A673 (cell line): ENCODE measurements around the gene UBE2Q1. TPM values are rescaled to one million over a fixed set of nuclear protein-coding genes. Genes with fewer than 3 reads are reported as not detected.

Experiments
- BruUV-seq: library from RNA; stranded (reverse); fragments of 400-500 nt; replicated peaks from 2 replicates; lab custom pipeline; 2021; lab: Mats Ljungman, UMichigan
- CTCF ChIA-PET: fragments of 300-600 bp; sonication (Branson Sonifier 250); formaldehyde crosslinking; loops from one replicate; lab custom pipeline; 2022; ENCODE audit warnings: antibody characterized with exemption; lab: Charles Lee
- POLR2A ChIA-PET: fragments of 300-600 bp; sonication (Branson Sonifier 250); formaldehyde crosslinking; loops from one replicate; lab custom pipeline; 2022; ENCODE audit warnings: antibody characterized with exemption; ENCODE audit not compliant: low non-redundant PET; lab: Charles Lee
- DNase-seq: peaks from one replicate; pipeline ENCODE4 v3.0.0-alpha.2; 2015; ENCODE audit warnings: low spot score
- H3K27ac ChIP-seq: fragments of 200-600 bp; sonication (generic); 2 replicates; pipeline ENCODE4 v1.5.1; 2016; ENCODE audit warnings: mixed run types, low read depth, mild to moderate bottlenecking, mixed read lengths, antibody characterized with exemption, low read length; ENCODE audit not compliant: poor library complexity, severe bottlenecking
- H3K27me3 ChIP-seq: fragments of 200-600 bp; sonication (generic); replicated peaks from 2 replicates; pipeline ENCODE4 v1.6.1; 2017; ENCODE audit warnings: mixed run types, low read depth, mild to moderate bottlenecking, mixed read lengths, antibody characterized with exemption, low read length; ENCODE audit not compliant: insufficient read depth, poor library complexity
- H3K36me3 ChIP-seq: fragments of 200-600 bp; sonication (generic); 2 replicates; pipeline ENCODE4 v1.6.1; 2016; ENCODE audit warnings: mixed run types, mild to moderate bottlenecking, mixed read lengths, antibody characterized with exemption, low read length; ENCODE audit not compliant: insufficient read depth, poor library complexity, severe bottlenecking
- H3K4me1 ChIP-seq: fragments of 200-600 bp; sonication (generic); 2 replicates; pipeline ENCODE4 v1.6.1; 2017; ENCODE audit warnings: mixed run types, mild to moderate bottlenecking, mixed read lengths, antibody characterized with exemption, low read length; ENCODE audit not compliant: insufficient read depth, poor library complexity, severe bottlenecking
- H3K4me3 ChIP-seq: fragments of 200-600 bp; sonication (generic); 2 replicates; pipeline ENCODE4 v1.5.1; 2016; ENCODE audit warnings: low read depth, mixed run types, mild to moderate bottlenecking, mixed read lengths, low read length; ENCODE audit not compliant: poor library complexity, severe bottlenecking
- H3K9me3 ChIP-seq: fragments of 200-600 bp; sonication (generic); 2 replicates; pipeline ENCODE4 v1.6.1; 2016; ENCODE audit warnings: mixed run types, low read depth, mild to moderate bottlenecking, mixed read lengths, antibody characterized with exemption, low read length; ENCODE audit not compliant: poor library complexity, severe bottlenecking
- EZH2 ChIP-seq: fragments of 200-600 bp; sonication (generic); IDR thresholded peaks from 2 replicates; pipeline ENCODE4 v1.6.1; 2017; ENCODE audit warnings: borderline replicate concordance, low read depth, mild to moderate bottlenecking, mixed read lengths, antibody characterized with exemption, low read length; ENCODE audit not compliant: poor library complexity, severe bottlenecking
- intact Hi-C: fragments of 100-400 bp; cut with micrococcal nuclease; formaldehyde crosslinking; loops from one replicate; pipeline ENCODE4 v1.10.0; 2022; ENCODE audit not compliant: unreplicated experiment
- total RNA-seq: library from RNA; stranded (reverse); gene quantifications from 2 replicates; pipeline ENCODE4 v1.2.3, GENCODE V29; 2021
- TF ChIP-seq, protein P1 (sequence below): fragments of 300-800, 200-600 bp; sonication (generic); conservative IDR thresholded peaks from 2 replicates; pipeline ENCODE4 v1.5.1; 2017; ENCODE audit warnings: low read depth, mild to moderate bottlenecking, antibody characterized with exemption, low read length, moderate library complexity, mixed read lengths

The UBE2Q1 gene
- total RNA-seq, 1 experiment from 2014 or later, result 84.5 TPM

DNA sequence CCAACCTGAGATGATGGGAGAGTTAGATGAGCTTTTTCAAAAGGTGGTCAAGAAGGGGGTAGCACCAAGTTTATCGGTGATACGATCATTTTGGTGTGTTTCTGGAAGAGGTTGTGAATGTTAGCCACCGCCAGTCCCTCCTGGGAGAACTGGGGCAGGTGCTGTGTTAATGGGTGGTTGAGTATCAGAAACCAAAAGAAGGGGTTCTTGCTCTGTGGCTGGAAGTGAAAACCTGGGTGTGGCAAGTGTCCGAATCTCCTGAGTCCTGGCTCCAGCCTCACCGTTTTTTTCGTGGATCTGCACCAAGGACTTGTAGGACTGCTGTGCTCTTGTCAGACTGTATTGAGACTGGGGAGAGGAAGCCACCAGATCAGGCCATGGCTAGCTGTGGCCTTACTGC lies 7.8 kb downstream of the UBE2Q1 start:
- no peak for TF ChIP-seq EZH2
- TF ChIP-seq, protein P1, sequence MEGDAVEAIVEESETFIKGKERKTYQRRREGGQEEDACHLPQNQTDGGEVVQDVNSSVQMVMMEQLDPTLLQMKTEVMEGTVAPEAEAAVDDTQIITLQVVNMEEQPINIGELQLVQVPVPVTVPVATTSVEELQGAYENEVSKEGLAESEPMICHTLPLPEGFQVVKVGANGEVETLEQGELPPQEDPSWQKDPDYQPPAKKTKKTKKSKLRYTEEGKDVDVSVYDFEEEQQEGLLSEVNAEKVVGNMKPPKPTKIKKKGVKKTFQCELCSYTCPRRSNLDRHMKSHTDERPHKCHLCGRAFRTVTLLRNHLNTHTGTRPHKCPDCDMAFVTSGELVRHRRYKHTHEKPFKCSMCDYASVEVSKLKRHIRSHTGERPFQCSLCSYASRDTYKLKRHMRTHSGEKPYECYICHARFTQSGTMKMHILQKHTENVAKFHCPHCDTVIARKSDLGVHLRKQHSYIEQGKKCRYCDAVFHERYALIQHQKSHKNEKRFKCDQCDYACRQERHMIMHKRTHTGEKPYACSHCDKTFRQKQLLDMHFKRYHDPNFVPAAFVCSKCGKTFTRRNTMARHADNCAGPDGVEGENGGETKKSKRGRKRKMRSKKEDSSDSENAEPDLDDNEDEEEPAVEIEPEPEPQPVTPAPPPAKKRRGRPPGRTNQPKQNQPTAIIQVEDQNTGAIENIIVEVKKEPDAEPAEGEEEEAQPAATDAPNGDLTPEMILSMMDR, result no peak
- no peak for DNase-seq
- Histone ChIP-seq H3K27ac (no peak overlapping the region), H3K9me3 (no peaks in the 10 kb centered on the region), H3K4me3 (no peak overlapping the region), H3K36me3 (peaks cover 68% of the 10 kb centered on the region), H3K27me3 (no peaks in the 10 kb centered on the region), H3K4me1 (no peaks in the 10 kb centered on the region)
- POLR2A ChIA-PET, result no interaction called here
- BruUV-seq, result no TSS peak
- CTCF ChIA-PET, result no interaction called here
- intact Hi-C loops, result loop anchor here (10.0 kb wide), 1 partner anchor 214 kb away; no protein-coding TSS in a partner anchor

DNA sequence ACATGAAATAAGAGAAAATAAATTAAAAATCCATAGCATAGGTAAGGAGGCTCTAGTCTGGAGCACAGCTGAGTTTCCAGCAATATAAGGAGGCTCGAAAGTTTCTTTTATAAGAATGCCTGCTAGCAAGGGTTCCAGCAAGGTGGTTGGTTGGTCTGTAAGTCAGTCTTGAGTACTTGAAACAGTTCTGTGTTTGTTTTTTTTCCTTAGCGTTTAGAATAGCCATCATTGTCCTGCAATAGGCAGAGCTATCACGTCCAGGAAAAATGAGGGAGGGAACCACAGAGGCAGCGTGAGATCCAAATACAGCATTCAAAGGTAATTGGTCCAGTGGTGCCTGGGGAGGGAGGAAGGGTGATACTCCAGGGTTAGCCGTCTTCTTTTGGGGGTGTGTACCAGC lies 8.4 kb downstream of the UBE2Q1 start:
- Histone ChIP-seq H3K27me3 (no peaks in the 10 kb centered on the region), H3K9me3 (no peaks in the 10 kb centered on the region), H3K27ac (no peak overlapping the region), H3K4me3 (no peak overlapping the region), H3K36me3 (peaks cover 62% of the 10 kb centered on the region), H3K4me1 (no peaks in the 10 kb centered on the region)
- DNase-seq, result no peak
- intact Hi-C loops, result loop anchor here (10.0 kb wide), 1 partner anchor 215 kb away; no protein-coding TSS in a partner anchor
- TSS peak; percentile 55 for BruUV-seq
- TF ChIP-seq, protein P1, result no peak
- ChIA-PET POLR2A (no interaction called here), CTCF (no interaction called here)

DNA sequence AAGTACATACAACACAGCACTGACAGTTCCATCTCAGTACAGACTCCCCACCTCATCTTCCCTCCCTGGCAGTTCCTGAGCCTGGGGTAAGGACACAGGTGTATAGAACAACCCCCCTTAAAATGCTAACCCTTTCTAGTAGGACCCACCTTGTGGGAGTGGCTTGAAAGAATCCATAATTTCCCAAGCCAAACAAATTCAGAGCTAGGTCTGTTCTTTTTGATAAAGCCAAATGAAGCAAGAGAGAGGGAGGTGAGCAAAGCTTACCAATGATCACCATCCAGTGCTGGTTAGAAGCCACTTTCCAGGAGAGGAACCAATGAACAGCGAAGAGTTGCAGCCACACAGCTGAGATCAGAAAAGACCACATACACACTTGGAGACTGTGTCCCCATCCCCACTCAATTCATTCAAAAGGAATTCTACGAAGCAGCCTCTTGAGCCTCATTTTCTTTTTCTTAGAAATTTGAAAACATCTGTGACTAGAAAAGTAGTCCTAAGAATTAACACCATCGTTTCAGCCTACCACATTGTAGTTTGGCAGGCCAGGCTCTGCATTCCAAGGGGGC lies 9.2 kb downstream of the UBE2Q1 start:
- H3K4me3 ChIP-seq, result no peak overlapping the region
- TF ChIP-seq EZH2, result no peak
- TF ChIP-seq, protein P1, result no peak
- ChIA-PET CTCF (no interaction called here), POLR2A (no interaction called here)
- no peak for DNase-seq
- BruUV-seq, result no TSS peak
- no peaks in the 10 kb centered on the region for H3K9me3 ChIP-seq
- no peak overlapping the region for H3K27ac ChIP-seq
- peaks cover 54% of the 10 kb centered on the region for H3K36me3 ChIP-seq
- H3K27me3 ChIP-seq, result no peaks in the 10 kb centered on the region
- no peaks in the 10 kb centered on the region for H3K4me1 ChIP-seq
- intact Hi-C loops, result no loop called here
